HG02938 (cell line): ENCODE data around the gene TMCC1.
"Not testable (repeated sequence)": the region's sequence is repeated elsewhere in the genome, so short reads cannot be mapped to it uniquely, and the experiment has no call there.

Experiments
- ATAC-seq: cut with Tn5 transposase; IDR thresholded peaks from one replicate; pipeline ENCODE4 v1.9.1; 2021; ENCODE audit warnings: mild to moderate bottlenecking, moderate library complexity; ENCODE audit not compliant: unreplicated experiment

Gene TMCC1

DNA sequence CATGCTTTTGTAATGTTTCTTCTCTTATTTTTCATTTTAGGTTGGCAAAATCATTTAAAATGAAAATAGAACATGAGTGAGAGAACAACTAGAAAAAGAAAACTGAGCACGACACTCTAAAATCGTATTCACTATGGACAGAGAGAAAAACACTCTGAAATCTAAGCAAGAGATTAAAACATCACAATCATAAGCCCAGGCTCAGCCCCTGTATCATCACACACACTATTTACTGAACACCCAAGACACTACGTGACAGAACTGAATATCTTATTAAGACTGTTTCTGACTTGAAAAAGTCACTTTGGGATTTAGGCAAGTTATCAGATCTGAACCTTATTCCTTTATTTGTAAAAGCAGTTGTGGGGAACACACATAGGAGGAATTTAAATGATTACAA, 204.5 kb downstream of the TMCC1 start:
- ATAC-seq, result no peak

DNA sequence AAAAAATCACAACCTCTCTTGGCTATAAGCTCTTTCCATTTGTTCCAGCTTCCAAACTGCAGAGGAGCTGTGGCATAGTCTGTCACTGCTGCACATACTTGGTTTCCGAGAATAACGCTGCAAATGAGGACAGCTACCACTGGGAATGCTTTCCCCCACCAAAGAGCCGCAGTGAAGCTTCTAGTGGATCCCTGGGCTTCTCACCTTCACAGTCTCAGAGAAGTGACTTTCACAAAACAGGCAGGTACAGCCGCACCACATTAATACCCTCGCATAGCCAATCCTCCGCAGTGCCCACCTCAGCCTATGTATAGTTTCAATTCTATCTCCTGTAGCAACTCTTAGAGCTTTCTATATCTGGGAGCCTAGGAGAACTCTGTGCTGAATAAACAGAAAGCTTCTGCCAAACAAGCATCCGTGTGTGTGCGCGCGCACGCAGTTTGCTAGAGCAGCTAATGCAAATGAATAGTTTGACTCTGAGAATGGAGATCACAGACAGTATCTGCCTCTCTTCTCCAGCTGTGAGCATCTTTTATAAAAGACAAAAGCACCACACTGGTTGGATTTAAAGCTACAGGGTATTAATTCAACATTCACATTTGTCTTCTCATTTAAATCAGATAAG, 205.1 kb downstream of the TMCC1 start:
- ATAC-seq, result no peak

DNA sequence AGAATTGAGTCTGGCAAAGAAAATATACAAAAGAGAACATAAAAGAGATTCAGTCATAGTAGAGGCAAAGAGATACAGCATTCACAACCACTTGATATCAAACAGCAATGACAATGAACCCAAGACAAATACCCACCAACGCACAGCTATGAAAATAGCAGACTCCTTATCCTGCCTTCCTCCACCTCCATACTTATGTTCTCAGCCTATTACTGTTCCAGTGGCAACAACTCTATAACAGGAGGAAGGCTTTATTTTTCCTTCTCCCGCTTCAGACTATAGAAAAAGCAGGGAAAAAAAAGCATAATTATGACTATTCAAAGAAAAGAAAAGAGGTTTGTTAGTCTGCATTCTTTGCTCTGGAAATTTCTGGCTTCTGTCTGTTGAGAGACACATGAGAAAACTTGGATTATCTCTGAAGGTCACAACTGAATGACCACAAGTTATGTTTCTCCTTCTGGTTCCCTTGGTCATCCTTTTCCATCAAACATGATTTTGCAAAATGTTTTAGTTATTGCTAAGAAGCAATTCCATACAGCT, 205.9 kb downstream of the TMCC1 start:
- ATAC-seq, result no peak

DNA sequence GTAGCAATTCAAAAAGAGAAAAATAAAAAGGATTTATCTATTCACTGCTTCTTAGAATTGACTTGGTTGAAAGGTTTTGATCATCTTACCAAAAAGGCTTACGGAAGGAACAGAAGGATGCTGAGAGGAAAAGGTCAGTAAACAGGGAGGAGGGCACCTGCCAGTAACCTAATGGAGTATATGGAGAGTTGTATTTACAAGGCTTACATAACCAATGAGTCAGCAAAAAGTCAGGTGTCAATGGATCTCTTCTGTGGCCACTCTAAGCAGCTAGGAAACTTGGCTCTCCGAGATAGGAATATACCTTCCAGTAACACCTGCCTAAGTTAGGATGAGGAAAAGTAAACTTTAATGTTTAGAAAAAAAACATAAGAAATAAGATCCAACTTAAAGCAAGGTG, 206.6 kb downstream of the TMCC1 start:
- ATAC-seq, result no peak

DNA sequence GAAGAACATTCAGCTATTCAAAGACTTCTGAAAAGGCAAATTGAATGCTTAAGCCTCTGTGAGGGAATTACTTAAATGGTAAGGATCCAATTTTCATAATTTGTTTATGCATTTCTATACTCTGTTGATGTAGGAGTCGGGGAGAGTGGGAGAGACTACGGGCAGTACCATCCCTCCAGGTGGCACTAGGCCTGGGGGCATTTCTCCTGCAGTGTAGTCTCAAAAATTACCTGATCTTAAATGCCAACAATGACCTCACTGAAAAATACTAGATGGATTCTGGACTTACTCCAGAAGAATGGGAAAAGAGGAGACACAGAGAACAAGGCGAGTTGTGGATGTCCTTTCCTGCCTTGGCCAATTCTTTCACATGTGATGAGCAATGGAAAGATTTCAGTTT, 209.2 kb downstream of the TMCC1 start:
- ATAC-seq, result no peak

DNA sequence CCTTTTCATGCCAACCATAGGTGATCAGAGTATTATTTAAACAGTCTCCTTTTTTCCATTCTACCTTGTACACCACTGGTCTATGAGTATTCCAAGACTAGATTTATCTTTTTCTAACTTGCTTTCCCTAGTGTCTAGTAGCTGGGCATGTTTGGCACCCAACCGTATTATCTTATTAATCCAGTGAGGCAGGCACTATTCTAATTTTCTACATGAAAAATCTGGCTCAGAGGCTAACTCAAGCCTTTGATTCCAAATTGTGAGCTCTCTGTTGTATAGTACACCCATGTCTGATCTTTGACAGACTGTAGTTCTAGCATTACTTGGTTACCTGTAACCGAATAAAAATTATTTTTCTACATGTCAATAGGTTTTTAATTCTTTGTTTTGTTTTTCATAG, 210.3 kb downstream of the TMCC1 start:
- no peak for ATAC-seq

DNA sequence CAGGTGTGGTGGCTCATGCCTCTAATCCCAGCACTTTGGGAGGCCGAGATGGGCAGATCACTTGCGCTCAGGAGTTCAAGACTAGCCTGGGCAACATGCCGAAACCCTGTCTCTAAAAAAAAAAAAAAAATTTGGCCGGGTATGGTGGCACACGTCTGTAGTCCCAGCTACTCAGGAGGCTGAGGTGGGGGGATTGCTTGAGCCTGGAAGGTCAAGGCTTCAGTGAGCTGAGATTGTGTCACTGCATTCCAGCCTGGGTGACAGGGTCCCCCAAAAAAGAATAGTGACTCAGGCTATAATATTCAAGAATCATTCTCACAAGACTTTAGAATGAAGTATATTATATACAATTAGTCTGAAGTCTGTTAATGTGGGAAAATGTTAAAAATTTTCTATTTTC, 216.5 kb downstream of the TMCC1 start:
- no peak for ATAC-seq

DNA sequence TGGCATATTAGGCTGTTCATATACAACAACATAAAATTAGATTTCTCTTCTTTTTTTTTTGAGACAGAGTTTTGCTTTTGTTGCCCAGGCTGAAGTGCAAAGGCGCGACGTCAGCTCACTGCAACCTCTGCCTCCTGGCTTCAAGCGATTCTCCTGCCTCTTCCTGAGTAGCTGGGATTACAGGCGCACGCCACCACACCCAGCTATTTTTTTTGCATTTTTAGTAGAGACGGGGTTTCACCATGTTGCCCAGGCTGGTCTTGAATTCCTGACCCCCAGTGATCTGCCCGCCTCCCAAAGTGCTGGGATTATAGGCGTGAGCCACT, 218.8 kb downstream of the TMCC1 start:
- not testable (repeated sequence) for ATAC-seq

DNA sequence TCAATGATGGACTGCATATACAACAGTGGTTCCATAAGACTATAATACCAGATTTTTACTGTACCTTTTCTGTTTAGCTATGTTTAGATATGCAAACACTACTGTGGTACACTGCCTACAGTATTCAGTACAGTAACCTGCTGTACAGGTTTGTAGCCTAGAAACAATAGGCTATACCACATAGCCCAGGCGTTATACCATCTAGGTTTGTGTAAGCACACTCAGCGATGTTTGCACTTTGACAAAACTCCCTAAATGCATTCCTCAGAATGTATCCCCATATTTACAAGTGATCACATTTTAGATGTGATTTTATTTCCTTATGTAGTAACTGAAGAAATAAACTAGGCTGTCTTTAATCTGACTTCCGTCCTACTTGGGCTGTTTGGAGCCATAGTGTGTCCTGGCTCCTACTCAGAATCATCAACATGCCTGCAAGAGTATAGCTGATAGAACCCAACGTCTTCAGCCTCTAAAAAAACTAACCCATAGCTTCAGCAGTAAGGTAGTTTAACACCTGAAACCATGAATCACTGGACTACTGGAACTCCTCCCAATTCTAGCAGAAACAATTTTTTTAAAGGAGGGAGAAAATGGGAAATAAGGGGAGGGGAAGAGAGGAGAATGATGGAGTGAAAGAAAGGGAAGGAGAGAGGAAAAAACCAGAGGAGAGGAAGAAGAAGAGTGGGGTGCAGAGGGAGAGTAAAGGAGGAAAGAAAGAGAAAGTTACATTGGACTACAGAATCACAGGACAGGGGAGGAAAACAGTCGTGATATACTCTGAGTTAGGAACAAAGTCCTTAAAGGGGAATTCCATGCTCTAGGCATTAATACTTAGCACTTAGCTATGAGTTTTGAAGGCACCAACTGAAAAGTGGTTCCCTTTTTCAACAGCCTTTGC, 219.4 kb downstream of the TMCC1 start:
- no peak for ATAC-seq

DNA sequence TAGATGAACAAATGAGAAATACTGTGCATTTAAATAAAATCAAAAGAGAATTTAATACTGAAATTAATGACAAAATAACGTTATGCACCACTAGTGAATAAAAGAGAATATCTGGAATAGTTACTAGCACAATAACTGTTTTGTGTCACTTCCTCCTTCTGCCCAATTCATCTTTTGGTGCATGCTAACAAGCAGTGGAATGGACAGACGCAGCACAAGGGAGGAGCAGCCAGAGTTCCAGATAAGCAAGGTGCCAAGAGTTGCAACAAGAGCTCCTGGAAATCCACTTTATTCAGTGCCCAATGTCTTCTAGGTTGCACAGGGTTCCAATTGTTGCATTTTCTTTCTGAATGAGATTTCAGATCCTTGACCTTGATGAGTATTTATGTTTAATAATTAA, 220.5 kb downstream of the TMCC1 start:
- ATAC-seq, result no peak

DNA sequence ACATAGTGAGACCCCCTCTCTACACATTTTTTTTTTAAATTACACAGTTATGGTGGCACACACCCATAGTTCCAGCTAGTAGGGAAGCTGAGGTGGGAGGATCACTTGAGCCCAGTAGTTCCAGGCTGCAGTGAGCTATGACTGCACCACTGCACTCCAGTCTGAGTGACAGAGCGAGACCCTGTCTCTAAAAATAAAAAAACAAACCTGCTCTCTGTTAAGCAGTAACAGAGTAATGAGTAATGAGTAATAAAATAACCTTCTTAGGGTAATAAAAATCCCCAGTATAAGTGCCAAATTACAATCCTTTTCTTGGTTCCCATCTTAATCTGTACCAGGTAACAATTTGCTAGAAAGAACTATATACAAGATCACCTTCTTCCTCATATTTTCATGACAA, 221.1 kb downstream of the TMCC1 start:
- no peak for ATAC-seq

DNA sequence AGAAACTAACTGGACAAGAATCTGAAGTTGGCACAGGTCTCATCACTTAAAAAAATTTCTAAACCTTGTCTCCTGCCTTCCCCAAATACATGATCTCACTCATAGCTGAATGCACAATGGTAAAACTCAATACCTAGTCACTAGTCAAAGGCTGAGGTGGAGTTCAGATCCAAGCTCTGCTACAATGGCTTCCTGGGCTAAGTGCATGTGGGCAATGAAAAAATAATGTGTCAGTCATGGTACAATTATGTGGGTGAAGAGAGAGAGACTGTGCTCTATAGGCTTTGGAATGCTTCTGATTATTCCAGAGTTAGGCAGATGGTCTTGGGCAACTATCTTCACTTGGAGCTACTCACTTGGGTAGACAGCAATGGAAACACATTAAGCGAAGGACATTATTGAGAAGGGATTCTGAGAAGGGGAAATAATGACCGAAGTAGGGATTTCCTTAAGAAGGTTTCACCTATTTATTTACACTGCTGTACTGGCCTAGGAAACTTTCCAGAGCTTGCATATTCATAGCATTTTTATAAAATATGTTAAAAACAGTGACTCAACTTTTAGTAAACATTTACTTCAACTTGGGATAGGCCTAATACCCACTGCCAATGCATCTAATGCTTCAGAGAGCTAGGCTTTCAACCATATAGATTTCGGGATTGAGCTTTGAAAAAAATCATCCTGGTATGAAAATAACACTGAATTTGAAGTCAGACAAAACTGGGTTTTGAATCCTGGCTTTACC, 228.3 kb downstream of the TMCC1 start:
- no peak for ATAC-seq

DNA sequence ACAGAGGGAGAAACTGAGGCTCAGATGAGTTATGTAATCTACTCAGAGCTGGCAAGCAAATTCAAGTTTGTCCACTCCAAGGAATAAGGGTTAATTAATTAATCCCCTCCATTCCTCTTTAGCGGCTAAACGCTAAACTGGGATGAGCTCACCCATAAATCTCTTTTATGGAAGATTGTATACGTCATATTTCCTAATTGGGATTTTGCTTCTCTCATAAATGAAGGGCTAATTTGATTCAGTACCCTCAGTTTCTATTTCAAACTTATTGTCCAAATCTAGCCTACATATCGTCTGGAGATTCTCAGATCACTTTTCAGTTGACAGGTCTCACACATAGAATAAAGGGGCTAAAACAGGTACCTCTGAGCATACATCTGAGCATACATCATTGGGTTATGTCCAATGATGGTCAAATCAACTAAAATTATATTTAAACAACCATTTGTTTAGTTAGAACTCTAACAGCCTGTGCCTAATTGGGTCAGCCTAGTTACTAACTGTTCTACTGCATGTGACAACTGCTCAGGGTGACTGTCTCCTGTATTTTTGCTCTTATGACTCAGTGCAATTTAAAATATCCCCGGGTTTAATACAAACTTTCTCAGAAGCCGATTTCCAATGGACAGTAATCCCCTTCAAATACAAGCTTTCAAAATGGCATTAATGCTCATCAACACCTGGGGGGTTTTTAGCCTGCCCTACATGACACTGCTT, 229.4 kb downstream of the TMCC1 start:
- ATAC-seq, result no peak

DNA sequence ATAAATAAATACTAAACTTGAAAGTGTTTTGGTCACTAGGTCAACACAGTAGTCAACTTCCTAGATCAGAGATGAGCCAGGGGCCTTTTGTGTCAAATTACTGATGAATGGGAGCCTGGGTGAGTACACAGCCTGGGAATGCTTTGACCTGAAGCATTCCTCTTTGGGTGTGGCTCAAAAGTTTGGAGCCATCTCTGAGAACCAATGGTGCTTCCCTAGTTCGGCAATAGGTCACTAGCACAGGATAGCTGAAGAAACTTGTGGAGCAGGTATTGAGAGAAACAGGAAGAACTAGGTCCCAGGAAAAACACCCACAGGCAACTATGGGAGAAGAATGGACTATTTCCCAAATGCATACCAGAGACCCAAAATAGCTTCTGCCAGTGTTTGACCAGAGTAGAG, 230.5 kb downstream of the TMCC1 start:
- no peak for ATAC-seq

DNA sequence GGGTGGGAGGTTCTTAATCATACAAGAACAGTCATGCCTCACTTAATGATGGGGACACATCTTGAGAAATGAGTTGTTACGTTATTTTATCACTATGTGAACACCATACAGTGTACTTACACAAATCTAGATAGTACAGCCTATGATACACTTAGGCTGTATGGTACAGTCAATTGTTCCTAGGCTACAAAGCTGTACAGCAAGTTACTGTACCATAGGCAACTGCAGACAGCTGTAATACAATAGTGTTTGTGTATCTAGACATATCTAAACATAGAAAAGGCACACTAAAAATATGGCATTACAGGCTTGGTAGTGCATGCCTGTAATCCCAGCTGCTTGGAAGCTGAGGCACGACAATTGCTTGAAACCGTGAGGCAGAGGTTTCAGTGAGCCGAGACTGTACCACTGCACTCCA, 231.3 kb downstream of the TMCC1 start:
- ATAC-seq, result no peak

DNA sequence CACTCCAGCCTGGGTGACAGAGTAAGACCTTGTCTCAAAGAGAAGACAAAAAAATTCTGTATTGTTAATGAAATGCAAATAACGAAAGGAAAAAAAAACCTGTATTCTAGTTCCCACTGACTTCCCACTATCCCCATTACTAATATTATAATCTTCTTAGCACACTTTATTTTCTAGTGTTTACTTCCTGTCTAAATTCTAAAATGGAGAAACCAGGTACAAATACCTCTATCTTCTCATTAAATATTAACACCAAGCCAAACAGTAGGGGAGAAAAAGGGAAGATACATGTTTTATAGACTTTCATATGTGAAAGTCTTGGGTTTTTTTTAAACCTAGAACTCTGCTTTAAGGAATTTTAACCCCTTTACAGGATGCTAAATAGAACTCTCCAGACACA, 231.7 kb downstream of the TMCC1 start:
- no peak for ATAC-seq

DNA sequence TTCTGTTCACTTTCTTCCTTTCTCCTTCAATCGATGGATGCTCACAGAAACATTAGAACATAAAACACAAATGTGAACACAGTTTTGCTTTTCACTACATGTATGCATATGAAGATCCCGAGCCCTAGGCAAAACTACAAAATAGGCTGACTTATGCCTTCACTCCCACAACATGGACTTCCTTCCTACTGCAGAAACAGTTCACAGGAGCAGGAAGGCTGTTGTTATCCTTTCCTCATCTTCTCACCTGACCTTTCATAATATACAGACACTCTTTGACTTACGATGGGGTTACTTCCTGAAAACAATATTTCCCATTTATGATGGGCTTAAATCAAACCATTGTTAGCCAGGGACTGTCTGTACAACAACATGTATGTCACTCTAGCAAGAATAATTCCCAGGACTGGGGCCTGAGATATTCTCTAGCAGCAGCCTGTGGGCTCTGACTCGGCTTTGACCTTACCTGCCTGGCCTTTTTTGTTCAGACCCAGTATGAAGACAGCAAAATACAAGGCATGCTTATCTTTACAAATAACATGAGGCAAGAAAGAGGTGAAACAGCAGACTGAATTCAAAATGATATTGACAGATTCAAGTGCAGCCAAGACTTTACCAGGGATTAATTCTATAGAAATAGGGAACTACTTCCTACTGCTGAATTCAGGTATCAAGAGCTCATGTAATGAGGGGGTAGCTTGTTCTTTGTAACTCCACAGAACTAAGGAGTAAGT, 235.2 kb downstream of the TMCC1 start:
- ATAC-seq, result no peak

DNA sequence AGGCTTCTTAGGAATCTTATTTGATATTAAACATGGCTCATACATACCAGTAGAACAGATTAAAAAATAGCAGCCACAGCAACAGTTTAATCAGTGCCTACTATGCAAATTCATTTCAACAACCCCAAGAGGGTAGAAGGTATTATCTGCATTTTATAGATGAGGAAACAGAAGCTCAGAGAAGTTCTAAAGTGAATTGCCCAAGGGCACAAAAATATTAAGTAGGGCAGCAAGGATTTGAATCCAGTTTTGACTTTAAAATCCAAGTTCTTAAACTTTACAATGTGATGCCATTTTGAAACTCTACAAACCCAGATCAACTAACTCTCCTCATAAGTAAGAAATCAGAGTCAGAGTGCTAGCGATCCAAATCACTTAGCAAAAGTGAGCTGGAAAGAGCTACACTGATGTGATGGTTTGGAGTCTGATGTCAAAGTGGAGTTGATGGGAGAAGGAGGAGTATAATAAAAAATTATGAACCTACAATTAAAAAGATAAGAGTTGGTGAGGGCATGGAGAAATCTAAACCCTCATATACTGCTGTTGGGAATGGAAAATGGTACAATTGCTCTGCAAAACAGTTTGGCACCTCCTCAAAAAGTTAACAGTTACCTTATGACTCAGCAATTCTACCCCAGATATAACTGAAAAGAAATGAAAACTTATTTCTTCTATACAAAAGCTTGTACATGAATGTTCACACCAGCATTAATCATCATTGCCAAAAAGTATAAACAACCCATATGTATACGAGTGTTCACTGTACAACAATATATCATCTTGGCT, 236.1 kb downstream of the TMCC1 start:
- ATAC-seq, result no peak

DNA sequence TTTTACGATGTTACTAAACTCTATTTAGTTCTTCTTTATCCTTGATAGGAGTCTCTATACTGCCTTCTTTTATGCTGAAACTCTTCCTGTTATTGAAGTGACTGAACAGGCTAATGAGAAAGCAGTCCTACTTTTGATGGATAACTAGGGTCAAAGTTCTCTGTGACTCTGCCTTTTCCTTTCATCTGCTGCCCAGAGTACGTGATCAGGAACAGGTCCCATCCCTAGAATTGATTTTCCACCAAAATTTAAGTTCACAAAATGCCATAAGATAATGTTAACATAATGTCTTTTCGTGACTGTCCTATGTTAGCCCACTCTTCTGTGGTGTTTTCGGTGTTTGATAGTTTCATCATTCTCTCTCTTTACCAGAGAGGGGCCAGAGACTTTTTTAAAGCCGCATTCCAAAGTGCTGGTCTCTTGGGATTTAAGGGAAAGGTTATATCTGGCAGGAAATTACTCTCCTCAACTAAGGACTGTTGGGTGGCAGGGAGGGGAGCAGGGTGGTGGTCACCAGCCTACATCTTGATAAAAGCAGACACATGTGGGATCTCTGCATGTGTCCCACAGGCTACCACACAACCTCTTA, 236.8 kb downstream of the TMCC1 start:
- no peak for ATAC-seq
